ENCODE measurements around the gene SLC29A4. TPM values are rescaled to one million over a fixed set of nuclear protein-coding genes. Genes with fewer than 3 reads are reported as not detected.
"Not testable (repeated sequence)": the region's sequence is repeated elsewhere in the genome, so short reads cannot be mapped to it uniquely, and the experiment has no call there.

The SLC29A4 gene
- total RNA-seq, 6 donors from 2014 or later, result 0.39 to 10.5 (median 1.4) TPM

- 87 to 92% methylated on average over 5 to 11 of the region's 12 CpGs for WGBS, 2 donors
- H3K4me3 ChIP-seq, result no peak overlapping the region
- no peaks in the 10 kb centered on the region for H3K36me3 ChIP-seq
- no peak overlapping the region for H3K27ac ChIP-seq
- no peaks in the 10 kb centered on the region for H3K27me3 ChIP-seq
- TF ChIP-seq POLR2A (IDR thresholded peaks at IDR 0.05) (no peak), CTCF (IDR thresholded peaks at IDR 0.05) (no peak), EP300 (IDR thresholded peaks at IDR 0.05) (no peak)
- no peaks in the 10 kb centered on the region for H3K9me3 ChIP-seq
- no peak for ATAC-seq (ENCODE audit: low FRiP score in 2 of 2)
- H3K4me1 ChIP-seq, result peaks cover 11 to 16% (median 14%) of the 10 kb centered on the region in 4 donors
- peak in 1 of 2 donors; percentile 66 for DNase-seq
Observed at GRCh38 chr7:5243261-5243660, 39.5 kb upstream of the SLC29A4 start.

- DNase-seq (peak in 1 of 2 donors; percentile 84), ATAC-seq (ENCODE audit: low FRiP score in 2 of 2) (peak in 1 of 2 donors; percentile 83)
- Histone ChIP-seq H3K4me1 (no peaks in the 10 kb centered on the region), H3K27me3 (no peaks in the 10 kb centered on the region), H3K27ac (no peak overlapping the region), H3K36me3 (no peaks in the 10 kb centered on the region), H3K4me3 (no peak overlapping the region), H3K9me3 (no peaks in the 10 kb centered on the region)
- TF ChIP-seq POLR2A (IDR thresholded peaks at IDR 0.05) (no peak), CTCF (IDR thresholded peaks at IDR 0.05) (no peak), POLR2AphosphoS5 (IDR thresholded peaks at IDR 0.05) (no peak), EP300 (IDR thresholded peaks at IDR 0.05) (no peak)
- 66 to 70% methylated on average over 9 of the region's 31 CpGs for WGBS, 2 donors
Observed at GRCh38 chr7:5248201-5248885, 34.4 kb upstream of the SLC29A4 start.

GRCh38 chr7:5250787-5251186 is 32.0 kb upstream of the SLC29A4 start:
- not testable (repeated sequence) for DNase-seq
- 83 to 90% methylated on average over 8 of the region's 8 CpGs for WGBS, 2 donors

GRCh38 chr7:5253529-5253928 is 29.2 kb upstream of the SLC29A4 start:
- not testable (repeated sequence) for H3K27me3 ChIP-seq; ATAC-seq (ENCODE audit: low FRiP score in 2 of 2); H3K4me1 ChIP-seq; H3K9me3 ChIP-seq; H3K27ac ChIP-seq; DNase-seq; H3K36me3 ChIP-seq; H3K4me3 ChIP-seq
- WGBS, 2 donors, result 78 to 87% methylated on average over 14 of the region's 14 CpGs

More at GRCh38 chr7:5250787-5251186, 32.0 kb upstream of the SLC29A4 start:
- H3K9me3 ChIP-seq; ATAC-seq (ENCODE audit: low FRiP score in 2 of 2); H3K27ac ChIP-seq; H3K36me3 ChIP-seq; H3K4me1 ChIP-seq; H3K27me3 ChIP-seq; H3K4me3 ChIP-seq: not testable (repeated sequence)

- H3K36me3 ChIP-seq; ATAC-seq (ENCODE audit: low FRiP score in 2 of 2); H3K27ac ChIP-seq; H3K4me3 ChIP-seq; H3K9me3 ChIP-seq; H3K4me1 ChIP-seq; H3K27me3 ChIP-seq; DNase-seq: not testable (repeated sequence)
- WGBS, 2 donors, result 31 to 54% methylated on average over 9 of the region's 9 CpGs
Observed at GRCh38 chr7:5254371-5254770, 28.4 kb upstream of the SLC29A4 start.

GRCh38 chr7:5255832-5256231 is 26.9 kb upstream of the SLC29A4 start:
- WGBS, 2 donors, result 55 to 56% methylated on average over 3 of the region's 3 CpGs
- H3K4me1 ChIP-seq, result no peaks in the 10 kb centered on the region
- no peak for ATAC-seq (ENCODE audit: low FRiP score in 2 of 2)

GRCh38 chr7:5260530-5261068 is 22.1 kb upstream of the SLC29A4 start:
- not testable (repeated sequence) for H3K27me3 ChIP-seq; H3K27ac ChIP-seq; H3K36me3 ChIP-seq; H3K4me1 ChIP-seq; DNase-seq; H3K9me3 ChIP-seq; ATAC-seq (ENCODE audit: low FRiP score in 2 of 2); H3K4me3 ChIP-seq
- WGBS, 2 donors, result 88 to 89% methylated on average over 13 to 15 of the region's 15 CpGs

More at GRCh38 chr7:5255832-5256231, 26.9 kb upstream of the SLC29A4 start:
- no peaks in the 10 kb centered on the region for H3K36me3 ChIP-seq
- no peaks in the 10 kb centered on the region for H3K27me3 ChIP-seq
- H3K9me3 ChIP-seq, result no peaks in the 10 kb centered on the region
- TF ChIP-seq EP300 (IDR thresholded peaks at IDR 0.05) (no peak), CTCF (IDR thresholded peaks at IDR 0.05) (no peak), POLR2AphosphoS5 (IDR thresholded peaks at IDR 0.05) (no peak), POLR2A (IDR thresholded peaks at IDR 0.05) (no peak)
- H3K4me3 ChIP-seq, result no peak overlapping the region
- no peak for DNase-seq
- no peak overlapping the region for H3K27ac ChIP-seq

GRCh38 chr7:5263066-5263465 is 19.7 kb upstream of the SLC29A4 start:
- not testable (repeated sequence) for H3K27ac ChIP-seq

More at GRCh38 chr7:5263066-5263465, 19.7 kb upstream of the SLC29A4 start:
- not testable (repeated sequence) for H3K36me3 ChIP-seq; H3K27me3 ChIP-seq; H3K4me3 ChIP-seq; H3K4me1 ChIP-seq; ATAC-seq (ENCODE audit: low FRiP score in 2 of 2); H3K9me3 ChIP-seq; DNase-seq
- 55 to 58% methylated on average over 4 to 7 of the region's 10 CpGs for WGBS, 2 donors
